Endometrial microvascular endothelial cells (primary cell): ENCODE measurements around the gene RBP7. TPM values are rescaled to one million over a fixed set of nuclear protein-coding genes. Genes with fewer than 3 reads are reported as not detected.
"Not testable (repeated sequence)": the region's sequence is repeated elsewhere in the genome, so short reads cannot be mapped to it uniquely, and the experiment has no call there.

ENCODE experiments used
- in situ Hi-C: cut with HindIII; loops from 2 replicates; pipeline ENCODE4 v1.10.0; 2017; ENCODE audit warnings: low sequenced_read_pairs, low pct_unique_long_range_greater_than_20kb; ENCODE audit errors: inconsistent ontology term
- total RNA-seq: library from RNA; depleted of rRNA; stranded (reverse); fragments of >200 nt; gene quantifications from one replicate; pipeline ENCODE4 v1.2.3, GENCODE V29; 2015; ENCODE audit errors: inconsistent ontology term

Gene RBP7
- total RNA-seq, 1 donor from 2014 or later, result not detected

GRCh38 chr1:10025354-10025753 is 28.3 kb downstream of the RBP7 start:
- in situ Hi-C loops, result no loop called here

GRCh38 chr1:10027027-10027426 is 30.0 kb downstream of the RBP7 start:
- in situ Hi-C loops, result no loop called here

- in situ Hi-C loops, result not testable (repeated sequence)
These were observed 32.0 kb downstream of the RBP7 start for GRCh38 chr1:10028956-10029500.

- in situ Hi-C loops, result no loop called here
These were observed 34.4 kb downstream of the RBP7 start for GRCh38 chr1:10031461-10031860.

GRCh38 chr1:10032590-10033358 is 35.7 kb downstream of the RBP7 start, which contains the start of gene UBE4B:
Gene UBE4B, plus strand, starts transcription at chr1:10032958. Its CDS starts 713 bp downstream, at chr1:10033671.
- in situ Hi-C loops, result no loop called here

- in situ Hi-C loops, result no loop called here
These were observed 36.4 kb downstream of the RBP7 start for GRCh38 chr1:10033359-10033845.

- in situ Hi-C loops, result no loop called here
These were observed 45.7 kb downstream of the RBP7 start for GRCh38 chr1:10042746-10043145.

- in situ Hi-C loops, result no loop called here
These were observed 48.7 kb downstream of the RBP7 start for GRCh38 chr1:10045480-10046355.

- in situ Hi-C loops, result no loop called here
These were observed 49.5 kb downstream of the RBP7 start for GRCh38 chr1:10046356-10047085.

GRCh38 chr1:10048601-10049000 is 51.6 kb downstream of the RBP7 start:
- in situ Hi-C loops, result no loop called here

GRCh38 chr1:10050611-10051010 is 53.6 kb downstream of the RBP7 start:
- in situ Hi-C loops, result no loop called here

- in situ Hi-C loops, result no loop called here
These were observed 54.6 kb downstream of the RBP7 start for GRCh38 chr1:10051656-10052055.

- in situ Hi-C loops, result no loop called here
These were observed 55.3 kb downstream of the RBP7 start for GRCh38 chr1:10052347-10052746.

GRCh38 chr1:10054465-10054864 is 57.4 kb downstream of the RBP7 start:
- in situ Hi-C loops, result no loop called here

- in situ Hi-C loops, result no loop called here
These were observed 59.6 kb downstream of the RBP7 start for GRCh38 chr1:10056599-10056987.

- in situ Hi-C loops, result no loop called here
These were observed 60.3 kb downstream of the RBP7 start for GRCh38 chr1:10057343-10057742.

GRCh38 chr1:10057796-10058195 is 60.8 kb downstream of the RBP7 start:
- in situ Hi-C loops, result no loop called here

- in situ Hi-C loops, result no loop called here
These were observed 62.3 kb downstream of the RBP7 start for GRCh38 chr1:10059342-10059718.
